ENCODE data around the gene KY. TPM values are rescaled to one million over a fixed set of nuclear protein-coding genes. Genes with fewer than 3 reads are reported as not detected.

The KY gene
- total and polyA plus RNA-seq, 9 of the 15 experiments (the other 6 are each of a cell fraction or from before 2014, with no cell fraction given) = not detected

- H3K4me3 ChIP-seq = no peak overlapping the region
- H3K9me1 ChIP-seq (ENCODE audit: control insufficient read depth, insufficient read depth, low read length) = no peaks in the 10 kb centered on the region
- H4K20me1 ChIP-seq (replicated peaks; ENCODE audit: control insufficient read depth, insufficient read depth, low read length) = no peaks in the 10 kb centered on the region; the same call in 1 of the 2 replicates
- no peaks in the 10 kb centered on the region for H3K79me2 ChIP-seq (ENCODE audit: control insufficient read depth, insufficient read depth, low read length)
- no peaks in the 10 kb centered on the region; a peak in 1 of 5 replicates for H3K4me1 ChIP-seq (replicated peaks in 1 of 2; ENCODE audit: control insufficient read depth in 2 of 2, insufficient read depth in 2 of 2, low read length in 2 of 2)
- no peaks in the 10 kb centered on the region for H3K9me3 ChIP-seq (replicated peaks; ENCODE audit: control insufficient read depth, insufficient read depth, low read depth, low read length)
- ATAC-seq (no peak), DNase-seq (ENCODE audit: extremely low read depth in 1 of 4, low spot score in 3 of 4) (no peak), FAIRE-seq (no peak)
- H3K27ac ChIP-seq (ENCODE audit: extremely low read depth, low read depth, low read length) = no peak overlapping the region
- H3K27me3 ChIP-seq (ENCODE audit: control insufficient read depth in 2 of 2, insufficient read depth in 2 of 2, low read length in 2 of 2) = peaks cover 0 to 12% of the 10 kb centered on the region in 2 experiments; a peak in 2 of 5 replicates
- WGBS (ENCODE audit: insufficient coverage, low coverage, missing lambda C conversion rate) = 2% methylated on average over 7 of the region's 7 CpGs
- no peak overlapping the region for H2AFZ ChIP-seq (ENCODE audit: low read depth, low read length)
- no TSS peak for BruUV-seq (replicated peaks)
- H3K4me2 ChIP-seq (ENCODE audit: insufficient read depth, low read length) = no peak overlapping the region
- POLR2A ChIA-PET = interaction anchor here (0.7 kb wide), 1 partner anchor 56 kb away, joined by 5 read pairs; no protein-coding TSS in a partner anchor
- H3K36me3 ChIP-seq (ENCODE audit: control insufficient read depth, insufficient read depth, low read length) = no peaks in the 10 kb centered on the region
- H3K9ac ChIP-seq (ENCODE audit: insufficient read depth in 1 of 2, low read depth in 2 of 2, low read length in 2 of 2) = no peak overlapping the region
- TF ChIP-seq KDM5B (IDR thresholded peaks at IDR 0.05; ENCODE audit: insufficient replicate concordance, low read depth, low read length) = no peak
- TF ChIP-seq HMG20B (CRISPR knock-in tag; IDR thresholded peaks at IDR 0.05) = no peak
- no peak for TF ChIP-seq VEZF1 (CRISPR knock-in tag; IDR thresholded peaks at IDR 0.05)
- in situ Hi-C loops (cut with MboI) = no loop called here
- intact Hi-C loops (cut with micrococcal nuclease) = no loop called here
- CTCF ChIA-PET (ENCODE audit: low intra/inter-chr PET ratio) = no interaction called here
These were observed 2.2 kb upstream of the KY start for GRCh38 chr3:134652886-134653630.

Data from K562 (cell line).